OCI-LY3 (cell line): ENCODE measurements around the gene RELN.

ENCODE experiments used
- H2AFZ ChIP-seq: fragments of 200-600, 300-600 bp; shearing (Covaris generic); 2 replicates; pipeline ENCODE4 v1.6.0; 2014; ENCODE audit warnings: antibody characterized with exemption, low read depth, low read length
- H3K27ac ChIP-seq: fragments of 200-600, 300-600 bp; sonication (generic); 2 replicates; pipeline ENCODE4 v1.5.1; 2014; ENCODE audit warnings: mild to moderate bottlenecking, low read length, moderate library complexity, mixed read lengths
- H3K27me3 ChIP-seq: fragments of 200-600, 300-600 bp; sonication (generic); 2 replicates; pipeline ENCODE4 v1.6.1; 2014; ENCODE audit warnings: low read depth, low read length, mixed read lengths
- H3K36me3 ChIP-seq: fragments of 200-600, 300-600 bp; sonication (generic); replicated peaks from 2 replicates; pipeline ENCODE3; 2014; ENCODE audit warnings: low read depth, low read length, mixed read lengths
- H3K4me1 ChIP-seq: fragments of 300-600, 200-600 bp; sonication (generic); 2 replicates; pipeline ENCODE4 v1.6.1; 2014; ENCODE audit warnings: low read length, mixed read lengths
- H3K4me2 ChIP-seq: fragments of 200-600, 300-600 bp; sonication (generic); 2 replicates; pipeline ENCODE4 v1.6.1; 2014; ENCODE audit warnings: low read length, mixed read lengths
- H3K4me3 ChIP-seq: fragments of 300-600, 200-600 bp; sonication (generic); 2 replicates; pipeline ENCODE4 v1.5.1; 2014; ENCODE audit warnings: antibody characterized with exemption, mild to moderate bottlenecking, low read length, moderate library complexity
- H3K79me2 ChIP-seq: fragments of 300-600, 200-600 bp; shearing (Covaris generic); 2 replicates; pipeline ENCODE4 v1.6.1; 2014; ENCODE audit warnings: mild to moderate bottlenecking, low read length, mixed read lengths
- H3K9ac ChIP-seq: fragments of 300-600, 200-600 bp; shearing (Covaris generic); 2 replicates; pipeline ENCODE4 v1.6.0; 2014; ENCODE audit warnings: mild to moderate bottlenecking, low read length, moderate library complexity
- H3K9me3 ChIP-seq: fragments of 200-600, 300-600 bp; shearing (Covaris generic); 2 replicates; pipeline ENCODE4 v1.6.1; 2014; ENCODE audit warnings: low read length, mixed read lengths; ENCODE audit not compliant: insufficient read depth
- H4K20me1 ChIP-seq: fragments of 200-600, 300-600 bp; sonication (generic); 2 replicates; pipeline ENCODE4 v1.6.1; 2016; ENCODE audit warnings: low read length, mixed read lengths; ENCODE audit not compliant: insufficient read depth
- EZH2phosphoT487 ChIP-seq: fragments of 200-600 bp; shearing (Covaris generic); IDR thresholded peaks from 2 replicates; pipeline ENCODE4 v1.6.1; 2018; ENCODE audit warnings: antibody characterized with exemption, mixed run types, low read depth
- TF ChIP-seq, protein P1 (sequence below): fragments of 200-600, 300-600 bp; sonication (generic); IDR thresholded peaks from 2 replicates; pipeline ENCODE4 v1.5.1; 2014; ENCODE audit warnings: antibody characterized with exemption, low read length, low read depth

Gene RELN

DNA sequence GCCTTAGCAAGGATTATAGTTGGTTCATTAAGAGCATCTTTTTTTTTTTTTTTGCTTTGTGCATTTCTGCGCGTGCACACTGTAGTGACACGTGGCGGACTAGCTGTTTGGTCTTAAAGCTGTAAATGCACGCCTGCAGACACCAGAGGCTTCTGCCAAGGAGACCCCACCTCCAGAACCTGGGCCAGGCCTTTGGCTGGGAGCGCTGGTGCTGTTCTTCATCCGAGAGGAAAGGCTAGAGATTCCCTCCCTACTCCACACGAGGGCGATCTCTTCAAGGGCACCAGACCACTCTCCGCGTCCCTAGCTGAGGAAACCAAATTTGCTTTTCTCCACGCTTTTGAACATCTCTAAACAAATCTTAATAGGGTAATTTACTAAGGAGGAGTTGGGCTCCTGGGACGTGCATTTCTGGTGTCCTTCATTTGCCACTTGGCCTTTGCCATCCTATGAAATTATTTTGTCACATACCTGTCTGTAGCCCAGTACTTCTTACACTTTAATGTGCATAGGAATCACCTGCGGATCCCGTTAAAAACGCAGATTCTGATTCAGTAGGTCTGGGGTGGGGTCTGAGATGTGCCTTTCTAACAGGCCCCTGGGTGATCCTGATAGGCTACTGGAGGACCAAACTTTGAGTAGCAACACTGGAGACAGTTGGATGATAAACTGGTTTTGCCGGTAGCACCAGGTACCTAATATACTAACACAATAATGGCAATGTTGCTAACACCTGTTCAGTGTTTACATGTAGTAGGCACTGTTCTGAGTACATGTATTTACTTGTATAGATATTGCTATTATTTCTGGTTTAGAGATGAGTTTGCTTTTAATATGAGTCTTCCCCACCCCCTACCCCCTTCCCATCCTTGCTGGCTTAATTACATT is 542.1 kb downstream of the RELN start:
- H3K27me3 ChIP-seq: peaks cover 35% of the 10 kb centered on the region
- no peak overlapping the region for H3K27ac ChIP-seq
- no peaks in the 10 kb centered on the region for H3K79me2 ChIP-seq
- no peaks in the 10 kb centered on the region for H4K20me1 ChIP-seq
- H3K4me3 ChIP-seq: peak overlapping the region; percentile 50
- no peaks in the 10 kb centered on the region for H3K9me3 ChIP-seq
- H3K9ac ChIP-seq: no peak overlapping the region
- no peaks in the 10 kb centered on the region for H3K36me3 ChIP-seq
- H3K4me1 ChIP-seq: peaks cover 4% of the 10 kb centered on the region; the same call in 1 of the 2 replicates
- H2AFZ ChIP-seq: no peak overlapping the region
- no peak for TF ChIP-seq EZH2phosphoT487
- TF ChIP-seq, protein P1, sequence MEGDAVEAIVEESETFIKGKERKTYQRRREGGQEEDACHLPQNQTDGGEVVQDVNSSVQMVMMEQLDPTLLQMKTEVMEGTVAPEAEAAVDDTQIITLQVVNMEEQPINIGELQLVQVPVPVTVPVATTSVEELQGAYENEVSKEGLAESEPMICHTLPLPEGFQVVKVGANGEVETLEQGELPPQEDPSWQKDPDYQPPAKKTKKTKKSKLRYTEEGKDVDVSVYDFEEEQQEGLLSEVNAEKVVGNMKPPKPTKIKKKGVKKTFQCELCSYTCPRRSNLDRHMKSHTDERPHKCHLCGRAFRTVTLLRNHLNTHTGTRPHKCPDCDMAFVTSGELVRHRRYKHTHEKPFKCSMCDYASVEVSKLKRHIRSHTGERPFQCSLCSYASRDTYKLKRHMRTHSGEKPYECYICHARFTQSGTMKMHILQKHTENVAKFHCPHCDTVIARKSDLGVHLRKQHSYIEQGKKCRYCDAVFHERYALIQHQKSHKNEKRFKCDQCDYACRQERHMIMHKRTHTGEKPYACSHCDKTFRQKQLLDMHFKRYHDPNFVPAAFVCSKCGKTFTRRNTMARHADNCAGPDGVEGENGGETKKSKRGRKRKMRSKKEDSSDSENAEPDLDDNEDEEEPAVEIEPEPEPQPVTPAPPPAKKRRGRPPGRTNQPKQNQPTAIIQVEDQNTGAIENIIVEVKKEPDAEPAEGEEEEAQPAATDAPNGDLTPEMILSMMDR: peak; percentile 76
- peak overlapping the region; percentile 64 for H3K4me2 ChIP-seq

DNA sequence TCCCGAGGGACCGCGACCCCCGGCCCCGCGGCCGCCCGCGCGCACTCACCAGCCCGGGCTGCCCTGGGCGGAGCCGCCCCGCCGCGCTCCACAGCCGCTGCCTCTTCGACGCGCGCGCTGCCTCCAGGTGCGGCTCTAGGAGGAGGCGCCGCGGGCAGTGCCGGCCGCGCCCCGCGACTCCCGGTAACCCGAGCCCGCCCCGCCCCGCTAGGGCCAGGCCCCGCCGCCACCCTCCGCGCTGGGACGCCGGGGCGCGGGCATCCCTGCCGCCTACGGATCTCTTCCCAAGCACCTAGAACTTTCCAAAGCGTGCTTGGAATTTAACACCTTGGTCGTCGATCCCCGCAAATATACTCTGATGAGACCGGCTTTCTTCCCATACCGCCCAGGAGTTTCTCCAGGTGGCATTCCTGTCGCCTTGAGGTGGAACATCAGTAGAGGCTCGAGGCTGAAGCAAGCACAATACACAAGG is 543.4 kb downstream of the RELN start, which contains the start of gene SLC26A5:
SLC26A5 (minus strand) TSS at position 159 of the 472 bp plus-strand sequence. CDS start 24,693 bp downstream, outside the sequence.
- H3K27me3 ChIP-seq: peaks cover 35% of the 10 kb centered on the region
- H4K20me1 ChIP-seq: no peaks in the 10 kb centered on the region
- no peaks in the 10 kb centered on the region for H3K79me2 ChIP-seq
- no peaks in the 10 kb centered on the region for H3K36me3 ChIP-seq
- H3K4me1 ChIP-seq: peaks cover 4% of the 10 kb centered on the region; the same call in 1 of the 2 replicates
- no peak for TF ChIP-seq EZH2phosphoT487
- TF ChIP-seq, protein P1: no peak
- peak within 1 kb of the TSS; percentile 64 for H3K4me2 ChIP-seq
- peak within 1 kb of the TSS; percentile 35 for H3K4me3 ChIP-seq
- no peak within 1 kb of the TSS for H2AFZ ChIP-seq
- no peak within 1 kb of the TSS for H3K27ac ChIP-seq
- H3K9me3 ChIP-seq: no peaks in the 10 kb centered on the region
- no peak within 1 kb of the TSS for H3K9ac ChIP-seq

DNA sequence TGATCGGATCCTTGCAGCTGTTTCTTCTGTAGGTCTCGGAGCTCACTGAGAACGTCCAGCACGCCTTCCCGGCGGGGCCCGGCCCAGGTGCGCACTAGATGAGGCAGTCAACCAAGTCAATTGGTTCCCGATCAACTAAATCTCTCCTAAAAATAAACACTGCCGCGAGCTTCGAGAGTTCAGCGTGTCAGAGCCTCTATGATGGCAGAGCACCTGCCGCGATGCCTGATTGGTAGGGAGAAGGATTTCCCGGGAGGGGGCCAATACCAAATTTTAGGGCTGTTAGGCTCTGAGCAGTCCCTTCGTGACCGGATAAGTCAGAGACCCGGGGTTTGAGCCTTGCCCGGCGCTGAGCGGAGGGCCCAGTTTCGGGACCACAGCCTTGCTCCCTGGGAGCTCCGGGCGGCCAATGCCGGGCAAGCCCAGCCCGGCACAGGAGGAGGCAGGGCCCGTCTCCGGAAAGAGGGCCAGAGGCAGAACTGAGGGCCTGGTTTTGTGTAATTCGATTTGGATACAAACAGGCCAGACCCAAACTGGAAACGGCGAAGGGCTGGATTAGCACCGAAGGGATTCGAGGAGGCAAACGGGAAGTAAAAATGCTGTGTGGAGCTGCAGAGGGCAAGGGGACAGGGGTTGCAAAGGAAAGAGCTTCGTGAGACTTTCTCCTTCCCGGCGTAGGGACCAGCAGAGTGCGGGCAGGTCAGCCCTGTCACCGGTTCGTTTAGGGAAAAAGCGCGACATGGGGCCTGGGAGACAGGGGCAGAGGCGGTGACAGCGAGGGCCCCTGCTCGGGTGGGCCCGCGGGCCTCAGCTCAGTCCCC is 544.0 kb downstream of the RELN start:
- no peak overlapping the region for H2AFZ ChIP-seq
- peak overlapping the region; percentile 26 for H3K4me2 ChIP-seq
- peak overlapping the region; percentile 35; the same call in 1 of the 2 replicates for H3K4me3 ChIP-seq
- no peak overlapping the region for H3K27ac ChIP-seq
- H3K27me3 ChIP-seq: peaks cover 35% of the 10 kb centered on the region
- no peak overlapping the region for H3K9ac ChIP-seq
- H4K20me1 ChIP-seq: no peaks in the 10 kb centered on the region
- H3K4me1 ChIP-seq: peaks cover 4% of the 10 kb centered on the region; the same call in 1 of the 2 replicates
- no peaks in the 10 kb centered on the region for H3K9me3 ChIP-seq
- TF ChIP-seq, protein P1: no peak
- TF ChIP-seq EZH2phosphoT487: no peak
- H3K36me3 ChIP-seq: no peaks in the 10 kb centered on the region
- H3K79me2 ChIP-seq: no peaks in the 10 kb centered on the region

DNA sequence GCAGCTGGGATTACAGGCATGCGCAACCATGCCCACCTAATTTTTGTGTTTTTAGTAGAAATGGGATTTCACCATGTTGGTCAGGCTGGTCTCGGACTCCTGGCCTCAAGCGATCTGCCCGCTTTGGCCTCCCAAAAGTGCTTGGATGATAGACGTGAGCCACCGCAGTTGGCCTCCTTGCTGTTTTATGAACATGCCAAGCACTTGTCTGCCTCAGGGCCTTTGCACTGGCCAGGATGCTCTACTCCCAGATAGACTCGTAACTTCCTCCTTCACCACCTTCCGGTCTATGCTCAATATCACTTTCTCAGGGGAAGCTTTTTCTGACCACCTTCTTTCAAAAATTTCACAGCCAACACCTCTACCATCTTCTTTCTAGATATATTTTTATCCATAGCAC is 549.8 kb downstream of the RELN start:
- TF ChIP-seq EZH2phosphoT487: no peak
- TF ChIP-seq, protein P1: no peak
- no peaks in the 10 kb centered on the region for H3K36me3 ChIP-seq
- no peak overlapping the region for H2AFZ ChIP-seq
- peaks cover 36% of the 10 kb centered on the region for H3K27me3 ChIP-seq
- no peaks in the 10 kb centered on the region for H4K20me1 ChIP-seq
- H3K4me3 ChIP-seq: no peak overlapping the region
- H3K9ac ChIP-seq: no peak overlapping the region
- no peak overlapping the region for H3K27ac ChIP-seq
- H3K79me2 ChIP-seq: no peaks in the 10 kb centered on the region
- H3K4me2 ChIP-seq: no peak overlapping the region
- no peaks in the 10 kb centered on the region for H3K9me3 ChIP-seq
- no peaks in the 10 kb centered on the region for H3K4me1 ChIP-seq
